Measurements from ENCODE around the gene PDE8B.

Gene PDE8B

DNA sequence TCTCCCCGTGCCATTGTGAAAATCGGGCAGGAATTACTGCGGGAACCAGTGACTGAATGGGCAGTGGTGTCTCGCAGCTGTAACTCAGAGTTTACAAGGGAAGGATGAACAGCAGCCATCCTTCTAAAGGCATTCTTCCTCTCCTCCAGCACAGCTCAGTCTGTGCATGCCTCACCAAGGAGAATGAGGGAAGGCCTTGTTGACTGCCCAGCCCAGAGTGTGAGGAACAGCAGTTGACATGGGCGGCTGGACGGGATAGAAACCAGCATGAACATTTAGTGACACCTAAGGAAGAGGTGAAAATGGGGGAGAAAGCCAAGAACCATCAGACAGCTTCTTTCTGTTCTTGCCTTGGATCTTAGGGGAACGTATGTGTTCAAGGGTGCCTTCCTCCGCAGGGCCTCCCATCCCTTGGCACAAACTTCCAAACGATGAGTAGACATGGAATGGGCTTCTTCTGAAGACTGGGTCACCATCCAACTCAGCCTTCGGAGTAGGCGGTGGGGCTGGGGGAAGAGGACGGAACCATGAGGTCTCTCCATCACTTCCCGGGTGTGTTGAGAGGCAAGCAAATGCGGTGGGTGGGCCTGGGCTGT is 887 bp upstream of the PDE8B start:
- H3K4me1 ChIP-seq (ENCODE audit: control insufficient read depth, insufficient read depth, low read length, poor library complexity, severe bottlenecking) = peaks cover 9% of the 10 kb centered on the region
- H3K9me3 ChIP-seq (ENCODE audit: control insufficient read depth, low read length) = no peaks in the 10 kb centered on the region
- peaks cover 19% of the 10 kb centered on the region for H3K27me3 ChIP-seq (replicated peaks; ENCODE audit: control insufficient read depth, insufficient read depth, low read length, poor library complexity, severe bottlenecking)
- H3K27ac ChIP-seq (ENCODE audit: insufficient read depth, low read length, poor library complexity, severe bottlenecking) = no peak overlapping the region
- no peaks in the 10 kb centered on the region for H3K36me3 ChIP-seq (ENCODE audit: control insufficient read depth, insufficient read depth, low read length)
- DNase-seq = no peak
- H3K4me3 ChIP-seq (ENCODE audit: insufficient read depth, low read depth, low read length, poor library complexity, severe bottlenecking) = no peak overlapping the region

DNA sequence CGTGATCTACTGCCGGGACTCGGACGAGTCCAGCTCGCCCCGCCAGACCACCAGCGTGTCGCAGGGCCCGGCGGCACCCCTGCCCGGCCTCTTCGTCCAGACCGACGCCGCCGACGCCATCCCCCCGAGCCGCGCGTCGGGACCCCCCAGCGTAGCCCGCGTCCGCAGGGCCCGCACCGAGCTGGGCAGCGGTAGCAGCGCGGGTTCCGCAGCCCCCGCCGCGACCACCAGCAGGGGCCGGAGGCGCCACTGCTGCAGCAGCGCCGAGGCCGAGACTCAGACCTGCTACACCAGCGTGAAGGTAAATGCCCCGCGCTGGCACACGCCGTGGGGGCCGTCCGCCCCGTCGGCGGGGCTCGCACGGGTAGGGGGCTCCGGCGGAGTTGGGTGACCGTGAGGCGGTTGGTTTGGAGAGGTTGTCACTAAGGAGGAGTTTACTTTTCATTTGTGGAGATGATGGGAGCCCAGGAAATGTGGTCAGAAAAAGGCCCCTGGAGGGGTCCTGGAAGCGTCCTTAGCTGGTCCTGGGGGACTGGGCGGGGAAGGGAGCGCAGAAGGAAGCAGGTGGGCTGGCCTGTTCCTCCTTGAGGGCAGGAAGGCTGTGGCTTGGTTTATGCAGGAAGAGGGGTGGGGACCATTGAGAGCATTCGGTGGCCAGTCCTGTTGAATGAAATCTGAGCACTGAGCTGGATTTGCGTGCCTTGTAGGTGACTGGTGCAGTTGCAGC is 647 bp downstream of the PDE8B start:
- Histone ChIP-seq H3K27me3 (replicated peaks; ENCODE audit: control insufficient read depth, insufficient read depth, low read length, poor library complexity, severe bottlenecking) (peaks cover 19% of the 10 kb centered on the region), H3K27ac (ENCODE audit: insufficient read depth, low read length, poor library complexity, severe bottlenecking) (no peak overlapping the region), H3K4me3 (ENCODE audit: insufficient read depth, low read depth, low read length, poor library complexity, severe bottlenecking) (peak overlapping the region; percentile 28), H3K36me3 (ENCODE audit: control insufficient read depth, insufficient read depth, low read length) (no peaks in the 10 kb centered on the region), H3K4me1 (ENCODE audit: control insufficient read depth, insufficient read depth, low read length, poor library complexity, severe bottlenecking) (peaks cover 9% of the 10 kb centered on the region), H3K9me3 (ENCODE audit: control insufficient read depth, low read length) (no peaks in the 10 kb centered on the region)
- no peak for DNase-seq

DNA sequence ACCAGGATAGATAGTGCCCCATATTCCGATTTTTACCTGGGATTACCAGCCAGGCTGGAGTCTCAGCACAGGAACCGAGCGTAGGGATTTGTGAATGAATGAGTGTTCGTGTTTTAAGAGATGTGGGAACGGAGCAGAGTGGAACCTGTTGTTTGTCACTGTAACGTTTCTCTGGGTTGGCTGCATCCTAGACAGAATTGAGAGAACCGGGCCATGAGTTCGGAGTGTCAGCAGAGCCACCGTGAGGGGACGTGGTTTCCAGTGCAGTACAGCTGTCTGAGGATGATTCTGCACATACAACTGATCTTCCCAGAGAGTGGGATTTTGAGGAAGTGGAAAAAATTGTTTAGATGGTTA is 1.2 kb downstream of the PDE8B start:
- H3K27me3 ChIP-seq (replicated peaks; ENCODE audit: control insufficient read depth, insufficient read depth, low read length, poor library complexity, severe bottlenecking) = peaks cover 19% of the 10 kb centered on the region
- H3K9me3 ChIP-seq (ENCODE audit: control insufficient read depth, low read length) = no peaks in the 10 kb centered on the region
- H3K36me3 ChIP-seq (ENCODE audit: control insufficient read depth, insufficient read depth, low read length) = no peaks in the 10 kb centered on the region
- peak overlapping the region; percentile 28 for H3K4me3 ChIP-seq (ENCODE audit: insufficient read depth, low read depth, low read length, poor library complexity, severe bottlenecking)
- no peak for DNase-seq
- peaks cover 9% of the 10 kb centered on the region for H3K4me1 ChIP-seq (ENCODE audit: control insufficient read depth, insufficient read depth, low read length, poor library complexity, severe bottlenecking)
- H3K27ac ChIP-seq (ENCODE audit: insufficient read depth, low read length, poor library complexity, severe bottlenecking) = no peak overlapping the region

DNA sequence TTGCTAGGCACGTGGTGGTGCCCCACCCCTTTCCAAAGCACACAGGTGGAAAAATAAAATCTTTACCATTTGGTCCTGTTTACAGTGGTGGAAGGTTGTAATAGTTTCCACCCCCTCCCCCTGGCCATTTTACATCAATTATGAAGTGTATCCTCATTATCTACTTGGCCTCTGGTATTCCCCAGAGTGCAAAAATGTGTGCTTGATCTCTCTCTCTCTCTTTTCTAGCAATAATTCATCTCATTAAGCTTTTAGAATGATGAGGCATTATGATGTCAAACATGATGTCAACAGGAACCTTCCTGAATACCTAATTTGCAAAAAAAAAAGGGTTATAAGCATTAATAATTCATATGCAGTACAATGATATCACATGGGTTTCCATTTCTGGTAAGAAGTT is 3.1 kb downstream of the PDE8B start:
- Histone ChIP-seq H3K4me3 (ENCODE audit: insufficient read depth, low read depth, low read length, poor library complexity, severe bottlenecking) (no peak overlapping the region), H3K27ac (ENCODE audit: insufficient read depth, low read length, poor library complexity, severe bottlenecking) (no peak overlapping the region), H3K27me3 (replicated peaks; ENCODE audit: control insufficient read depth, insufficient read depth, low read length, poor library complexity, severe bottlenecking) (peaks cover 14% of the 10 kb centered on the region), H3K36me3 (ENCODE audit: control insufficient read depth, insufficient read depth, low read length) (no peaks in the 10 kb centered on the region), H3K4me1 (ENCODE audit: control insufficient read depth, insufficient read depth, low read length, poor library complexity, severe bottlenecking) (peaks cover 9% of the 10 kb centered on the region), H3K9me3 (ENCODE audit: control insufficient read depth, low read length) (no peaks in the 10 kb centered on the region)
- DNase-seq = no peak

DNA sequence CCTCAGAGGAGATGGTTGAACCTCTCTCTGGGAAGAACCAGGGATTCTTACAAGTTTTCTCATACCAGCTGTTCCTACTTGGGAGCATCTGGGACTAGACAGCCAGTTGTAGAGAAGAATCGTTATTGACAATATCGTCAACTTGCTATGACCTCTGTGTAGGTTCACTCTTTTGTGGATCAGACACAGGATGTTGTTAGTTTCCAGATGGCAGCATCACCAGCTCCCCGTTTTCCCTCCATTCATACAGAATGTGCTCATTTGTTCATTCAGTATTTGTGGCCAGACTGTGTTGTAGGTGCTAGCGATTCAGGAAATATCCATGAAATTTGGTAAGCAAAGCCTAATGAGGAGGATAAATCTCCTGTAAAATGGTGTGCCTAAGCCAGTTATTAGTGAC is 3.7 kb downstream of the PDE8B start:
- H3K27me3 ChIP-seq (replicated peaks; ENCODE audit: control insufficient read depth, insufficient read depth, low read length, poor library complexity, severe bottlenecking) = peaks cover 14% of the 10 kb centered on the region
- H3K4me1 ChIP-seq (ENCODE audit: control insufficient read depth, insufficient read depth, low read length, poor library complexity, severe bottlenecking) = peaks cover 9% of the 10 kb centered on the region
- no peak for DNase-seq
- no peaks in the 10 kb centered on the region for H3K9me3 ChIP-seq (ENCODE audit: control insufficient read depth, low read length)
- H3K27ac ChIP-seq (ENCODE audit: insufficient read depth, low read length, poor library complexity, severe bottlenecking) = no peak overlapping the region
- no peak overlapping the region for H3K4me3 ChIP-seq (ENCODE audit: insufficient read depth, low read depth, low read length, poor library complexity, severe bottlenecking)
- no peaks in the 10 kb centered on the region for H3K36me3 ChIP-seq (ENCODE audit: control insufficient read depth, insufficient read depth, low read length)

DNA sequence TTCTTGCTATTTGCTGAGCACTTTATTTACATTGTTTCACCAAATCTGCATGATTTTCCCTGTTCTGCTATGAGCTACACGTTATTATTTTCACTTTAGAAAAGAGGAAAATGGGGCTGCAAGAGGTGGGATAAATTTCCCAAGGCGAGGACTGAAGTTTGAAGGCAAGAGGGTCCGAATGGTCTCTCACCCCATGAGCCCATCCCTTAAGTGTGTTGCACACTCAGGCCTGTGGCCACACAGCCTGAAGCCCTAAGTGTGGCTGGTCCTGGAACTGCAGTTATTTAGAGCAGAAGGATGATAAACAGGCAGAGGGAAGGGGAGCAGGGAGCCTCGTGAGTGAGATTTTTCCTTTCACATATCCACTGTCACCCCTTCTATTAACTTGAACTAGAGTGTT is 7.8 kb downstream of the PDE8B start:
- H3K36me3 ChIP-seq (ENCODE audit: control insufficient read depth, insufficient read depth, low read length) = no peaks in the 10 kb centered on the region
- H3K4me3 ChIP-seq (ENCODE audit: insufficient read depth, low read depth, low read length, poor library complexity, severe bottlenecking) = no peak overlapping the region
- no peaks in the 10 kb centered on the region for H3K4me1 ChIP-seq (ENCODE audit: control insufficient read depth, insufficient read depth, low read length, poor library complexity, severe bottlenecking)
- H3K27ac ChIP-seq (ENCODE audit: insufficient read depth, low read length, poor library complexity, severe bottlenecking) = no peak overlapping the region
- DNase-seq = no peak
- H3K27me3 ChIP-seq (replicated peaks; ENCODE audit: control insufficient read depth, insufficient read depth, low read length, poor library complexity, severe bottlenecking) = no peaks in the 10 kb centered on the region
- H3K9me3 ChIP-seq (ENCODE audit: control insufficient read depth, low read length) = no peaks in the 10 kb centered on the region

DNA sequence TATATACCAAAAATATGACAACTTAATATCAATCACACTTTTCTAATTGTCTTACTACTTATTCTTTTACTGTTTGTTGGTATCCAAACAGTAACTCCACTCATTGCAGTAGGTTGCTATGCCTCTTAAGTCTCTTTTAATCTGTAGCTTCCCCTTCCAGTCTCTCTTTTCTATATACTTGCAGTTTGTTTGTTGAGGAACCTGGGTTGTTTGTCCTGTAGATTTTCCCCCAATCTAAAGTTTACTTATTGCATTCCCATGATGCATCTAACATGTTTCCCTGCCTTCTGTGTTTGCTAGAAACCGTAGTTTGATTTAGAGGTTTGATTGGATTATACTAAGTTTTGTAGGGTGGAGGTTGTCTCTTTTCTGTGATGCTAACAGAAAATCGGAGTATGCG is 10.6 kb downstream of the PDE8B start:
- H3K4me3 ChIP-seq (ENCODE audit: insufficient read depth, low read depth, low read length, poor library complexity, severe bottlenecking) = no peak overlapping the region
- no peaks in the 10 kb centered on the region for H3K9me3 ChIP-seq (ENCODE audit: control insufficient read depth, low read length)
- no peaks in the 10 kb centered on the region for H3K36me3 ChIP-seq (ENCODE audit: control insufficient read depth, insufficient read depth, low read length)
- DNase-seq = no peak
- H3K27me3 ChIP-seq (replicated peaks; ENCODE audit: control insufficient read depth, insufficient read depth, low read length, poor library complexity, severe bottlenecking) = no peaks in the 10 kb centered on the region
- no peaks in the 10 kb centered on the region for H3K4me1 ChIP-seq (ENCODE audit: control insufficient read depth, insufficient read depth, low read length, poor library complexity, severe bottlenecking)
- no peak overlapping the region for H3K27ac ChIP-seq (ENCODE audit: insufficient read depth, low read length, poor library complexity, severe bottlenecking)

DNA sequence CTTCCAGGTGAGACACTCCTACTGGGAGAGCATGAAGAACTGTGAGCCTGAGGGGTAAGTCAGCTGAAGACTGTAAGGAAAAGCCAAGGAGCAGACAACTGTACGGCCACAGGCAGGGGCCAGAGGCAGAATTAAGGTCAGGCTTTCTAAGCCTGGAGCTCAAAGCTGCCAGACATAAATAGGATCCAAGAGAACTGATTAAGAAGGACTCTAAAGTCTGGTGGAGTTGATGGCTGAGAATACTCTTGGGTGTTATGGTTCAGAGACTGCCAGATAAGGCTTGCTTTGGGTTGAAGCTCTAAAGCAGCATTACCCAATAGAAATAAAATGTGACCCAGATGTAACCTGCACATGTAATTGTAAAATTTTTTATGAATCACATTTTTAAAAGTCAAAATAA is 12.2 kb downstream of the PDE8B start:
- Histone ChIP-seq H3K27me3 (replicated peaks; ENCODE audit: control insufficient read depth, insufficient read depth, low read length, poor library complexity, severe bottlenecking) (no peaks in the 10 kb centered on the region), H3K4me3 (ENCODE audit: insufficient read depth, low read depth, low read length, poor library complexity, severe bottlenecking) (no peak overlapping the region), H3K4me1 (ENCODE audit: control insufficient read depth, insufficient read depth, low read length, poor library complexity, severe bottlenecking) (no peaks in the 10 kb centered on the region), H3K36me3 (ENCODE audit: control insufficient read depth, insufficient read depth, low read length) (no peaks in the 10 kb centered on the region), H3K27ac (ENCODE audit: insufficient read depth, low read length, poor library complexity, severe bottlenecking) (no peak overlapping the region), H3K9me3 (ENCODE audit: control insufficient read depth, low read length) (no peaks in the 10 kb centered on the region)
- no peak for DNase-seq

DNA sequence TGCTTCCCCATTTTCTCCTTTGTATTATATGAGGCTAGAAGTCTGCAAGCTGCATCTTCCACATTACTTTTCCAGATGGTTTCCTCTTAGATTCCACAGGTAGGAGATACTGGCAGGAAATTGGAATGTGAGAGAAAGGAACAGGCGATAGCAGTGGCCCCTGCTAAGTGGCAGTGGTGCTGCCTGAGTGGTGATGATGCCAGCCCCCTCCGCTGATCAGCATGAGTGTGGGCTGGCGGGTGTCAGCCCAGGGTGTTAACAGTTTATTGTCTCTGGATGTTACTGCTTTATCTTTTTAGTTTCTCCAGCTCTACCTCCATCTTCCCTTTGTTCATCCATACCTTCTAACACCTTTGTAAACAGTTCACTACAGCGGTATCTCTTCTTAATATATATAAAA is 13.2 kb downstream of the PDE8B start:
- H3K27ac ChIP-seq (ENCODE audit: insufficient read depth, low read length, poor library complexity, severe bottlenecking) = no peak overlapping the region
- no peaks in the 10 kb centered on the region for H3K9me3 ChIP-seq (ENCODE audit: control insufficient read depth, low read length)
- H3K27me3 ChIP-seq (replicated peaks; ENCODE audit: control insufficient read depth, insufficient read depth, low read length, poor library complexity, severe bottlenecking) = no peaks in the 10 kb centered on the region
- DNase-seq = no peak
- no peaks in the 10 kb centered on the region for H3K4me1 ChIP-seq (ENCODE audit: control insufficient read depth, insufficient read depth, low read length, poor library complexity, severe bottlenecking)
- no peak overlapping the region for H3K4me3 ChIP-seq (ENCODE audit: insufficient read depth, low read depth, low read length, poor library complexity, severe bottlenecking)
- H3K36me3 ChIP-seq (ENCODE audit: control insufficient read depth, insufficient read depth, low read length) = no peaks in the 10 kb centered on the region

DNA sequence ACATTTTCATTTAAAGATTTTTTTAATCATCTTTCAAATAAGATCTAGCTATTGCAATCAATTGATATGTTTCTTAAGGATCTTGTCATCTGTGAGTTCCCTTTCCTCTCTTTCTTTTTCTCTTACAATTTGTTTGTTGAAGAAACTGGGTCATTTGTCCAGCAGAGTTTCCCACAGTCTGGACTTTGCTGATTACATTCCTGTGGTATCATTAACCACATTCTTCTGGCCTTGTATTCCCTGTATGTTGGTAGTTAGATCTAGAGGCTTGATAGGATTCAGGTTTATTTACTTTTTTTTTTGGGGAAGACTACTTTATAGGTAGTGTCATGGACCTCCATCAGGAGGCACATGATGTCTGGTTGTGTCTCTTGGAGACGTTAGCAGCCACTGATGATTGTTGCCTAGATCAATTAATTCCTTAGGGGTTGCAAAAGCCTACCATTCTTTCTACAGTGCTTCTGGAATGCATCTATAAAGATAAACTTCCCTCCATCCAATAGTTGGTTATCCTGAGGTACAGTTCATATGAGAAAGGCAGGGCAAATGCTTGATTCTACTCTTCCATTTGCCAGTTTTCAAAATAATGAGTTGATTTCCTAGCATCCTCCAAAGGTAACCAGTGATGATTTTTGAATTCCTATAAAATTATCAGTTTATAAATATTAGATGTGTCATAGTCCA is 14.3 kb downstream of the PDE8B start:
- DNase-seq = no peak
- H3K27ac ChIP-seq (ENCODE audit: insufficient read depth, low read length, poor library complexity, severe bottlenecking) = no peak overlapping the region
- H3K36me3 ChIP-seq (ENCODE audit: control insufficient read depth, insufficient read depth, low read length) = no peaks in the 10 kb centered on the region
- no peaks in the 10 kb centered on the region for H3K4me1 ChIP-seq (ENCODE audit: control insufficient read depth, insufficient read depth, low read length, poor library complexity, severe bottlenecking)
- no peaks in the 10 kb centered on the region for H3K9me3 ChIP-seq (ENCODE audit: control insufficient read depth, low read length)
- H3K27me3 ChIP-seq (replicated peaks; ENCODE audit: control insufficient read depth, insufficient read depth, low read length, poor library complexity, severe bottlenecking) = no peaks in the 10 kb centered on the region
- H3K4me3 ChIP-seq (ENCODE audit: insufficient read depth, low read depth, low read length, poor library complexity, severe bottlenecking) = no peak overlapping the region

All from effector memory CD4-positive, alpha-beta T cell (primary cell).